HEK293T (cell line): Measurements from ENCODE around the gene PLEKHB2.

Experiments used
- BHLHE40 ChIP-seq: fragments of 450-650 bp; IDR thresholded peaks from 2 replicates; pipeline ENCODE4 v1.6.1; 2016; ENCODE audit warnings: mild to moderate bottlenecking, moderate library complexity, borderline replicate concordance
- CTBP1 ChIP-seq: fragments of 450-650 bp; IDR thresholded peaks from 2 replicates; pipeline ENCODE4 v1.6.1; 2016; ENCODE audit warnings: borderline replicate concordance
- FOXK2 ChIP-seq: fragments of 450-650 bp; IDR thresholded peaks from 2 replicates; pipeline ENCODE4 v1.6.1; 2016; ENCODE audit warnings: mild to moderate bottlenecking
- FOXM1 ChIP-seq: fragments of 450-650 bp; IDR thresholded peaks from 2 replicates; pipeline ENCODE4 v1.6.1; 2017; ENCODE audit warnings: mild to moderate bottlenecking, borderline replicate concordance
- SP1 ChIP-seq: fragments of 450-650 bp; IDR thresholded peaks from 2 replicates; pipeline ENCODE4 v1.6.1; 2017
- ZNF384 ChIP-seq: fragments of 450-650 bp; IDR thresholded peaks from 2 replicates; pipeline ENCODE4 v1.6.1; 2016
- TF ChIP-seq, protein P1 (sequence below): fragments of 450-650 bp; IDR thresholded peaks from 2 replicates; pipeline ENCODE4 v1.6.1; 2016

DNA sequence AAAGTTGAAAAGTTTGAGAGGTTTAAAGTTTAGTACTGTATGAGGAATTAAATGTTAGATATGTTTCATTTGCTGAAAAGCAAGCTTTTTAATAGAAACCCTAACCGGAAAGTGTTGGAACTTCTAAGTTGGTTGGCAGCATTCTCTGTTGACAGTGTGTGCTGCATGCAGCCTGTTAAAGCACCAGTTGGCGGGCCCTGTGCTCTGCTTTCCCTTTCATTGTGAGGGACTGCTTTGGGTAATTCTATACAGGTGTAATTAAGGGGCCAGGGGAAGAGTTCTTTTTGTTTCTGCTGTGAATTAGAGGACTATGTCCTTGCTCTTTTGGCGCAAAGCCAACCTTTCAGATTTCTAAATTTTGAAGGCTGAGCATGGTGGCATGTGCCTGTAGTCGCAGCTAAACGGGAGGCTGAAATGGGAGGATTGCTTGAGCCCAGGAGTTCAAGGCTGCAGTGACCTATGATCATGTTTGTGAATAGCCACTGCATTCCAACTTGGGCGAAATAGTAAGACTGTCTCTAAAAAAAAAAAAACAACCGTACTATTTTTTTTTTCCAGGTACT, 20.1 kb downstream of the PLEKHB2 start:
- no peak for TF ChIP-seq ZNF384
- TF ChIP-seq, protein P1, sequence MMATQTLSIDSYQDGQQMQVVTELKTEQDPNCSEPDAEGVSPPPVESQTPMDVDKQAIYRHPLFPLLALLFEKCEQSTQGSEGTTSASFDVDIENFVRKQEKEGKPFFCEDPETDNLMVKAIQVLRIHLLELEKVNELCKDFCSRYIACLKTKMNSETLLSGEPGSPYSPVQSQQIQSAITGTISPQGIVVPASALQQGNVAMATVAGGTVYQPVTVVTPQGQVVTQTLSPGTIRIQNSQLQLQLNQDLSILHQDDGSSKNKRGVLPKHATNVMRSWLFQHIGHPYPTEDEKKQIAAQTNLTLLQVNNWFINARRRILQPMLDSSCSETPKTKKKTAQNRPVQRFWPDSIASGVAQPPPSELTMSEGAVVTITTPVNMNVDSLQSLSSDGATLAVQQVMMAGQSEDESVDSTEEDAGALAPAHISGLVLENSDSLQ, result no peak
- TF ChIP-seq FOXM1, result no peak
- no peak for TF ChIP-seq BHLHE40
- TF ChIP-seq SP1, result no peak
- no peak for TF ChIP-seq FOXK2
- TF ChIP-seq CTBP1, result no peak
